ENCODE measurements around the gene TROAP.
"Not testable (repeated sequence)": the region's sequence is repeated elsewhere in the genome, so short reads cannot be mapped to it uniquely, and the experiment has no call there.

Gene TROAP

GRCh38 chr12:49277466-49277865 lies 45.6 kb upstream of the TROAP start:
- no peaks in the 10 kb centered on the region for H3K9me3 ChIP-seq (ENCODE audit: severe bottlenecking)
- no peak overlapping the region for H3K27ac ChIP-seq
- no peak for TF ChIP-seq CTCF (IDR thresholded peaks at IDR 0.05; ENCODE audit: low read depth, low read length)
- H3K4me3 ChIP-seq (ENCODE audit: low read depth, low read length), result no peak overlapping the region
- no peak for DNase-seq
- H3K27me3 ChIP-seq (ENCODE audit: insufficient read depth, low read depth, severe bottlenecking), result no peaks in the 10 kb centered on the region
- no peaks in the 10 kb centered on the region for H3K36me3 ChIP-seq

GRCh38 chr12:49279706-49280159 lies 43.3 kb upstream of the TROAP start:
- no peaks in the 10 kb centered on the region for H3K27me3 ChIP-seq (ENCODE audit: insufficient read depth, low read depth, severe bottlenecking)
- no peak overlapping the region for H3K4me3 ChIP-seq (ENCODE audit: low read depth, low read length)
- no peaks in the 10 kb centered on the region for H3K36me3 ChIP-seq
- H3K9me3 ChIP-seq (ENCODE audit: severe bottlenecking), result no peaks in the 10 kb centered on the region
- H3K27ac ChIP-seq, result no peak overlapping the region; the same call in 1 of the 2 replicates
- TF ChIP-seq CTCF (IDR thresholded peaks at IDR 0.05; ENCODE audit: low read depth, low read length), result no peak
- no peak for DNase-seq

- not testable (repeated sequence) for H3K36me3 ChIP-seq; H3K27me3 ChIP-seq (ENCODE audit: insufficient read depth, low read depth, severe bottlenecking)
Measured at GRCh38 chr12:49280545-49280944, 42.5 kb upstream of the TROAP start.

GRCh38 chr12:49282302-49282701 lies 40.8 kb upstream of the TROAP start:
- Histone ChIP-seq H3K36me3 (no peaks in the 10 kb centered on the region), H3K27me3 (ENCODE audit: insufficient read depth, low read depth, severe bottlenecking) (no peaks in the 10 kb centered on the region), H3K27ac (peak overlapping the region; percentile 58; the same call in 1 of the 2 replicates), H3K9me3 (ENCODE audit: severe bottlenecking) (no peaks in the 10 kb centered on the region), H3K4me3 (ENCODE audit: low read depth, low read length) (no peak overlapping the region)
- DNase-seq, result no peak
- TF ChIP-seq CTCF (IDR thresholded peaks at IDR 0.05; ENCODE audit: low read depth, low read length), result no peak

More at GRCh38 chr12:49280545-49280944, 42.5 kb upstream of the TROAP start:
- DNase-seq; H3K9me3 ChIP-seq (ENCODE audit: severe bottlenecking); H3K4me3 ChIP-seq (ENCODE audit: low read depth, low read length); H3K27ac ChIP-seq: not testable (repeated sequence)

GRCh38 chr12:49282740-49283375 lies 40.2 kb upstream of the TROAP start:
- not testable (repeated sequence) for H3K9me3 ChIP-seq (ENCODE audit: severe bottlenecking); H3K36me3 ChIP-seq; H3K4me3 ChIP-seq (ENCODE audit: low read depth, low read length); H3K27me3 ChIP-seq (ENCODE audit: insufficient read depth, low read depth, severe bottlenecking); DNase-seq
- H3K27ac ChIP-seq, result peak overlapping the region; percentile 58; the same call in 1 of the 2 replicates

- DNase-seq, result peak; percentile 45
- no peak overlapping the region for H3K4me3 ChIP-seq (ENCODE audit: low read depth, low read length)
- no peaks in the 10 kb centered on the region for H3K36me3 ChIP-seq
- H3K27ac ChIP-seq, result peak overlapping the region; percentile 26; the same call in 1 of the 2 replicates
- peak; percentile 73 for TF ChIP-seq CTCF (IDR thresholded peaks at IDR 0.05; ENCODE audit: low read depth, low read length)
- H3K9me3 ChIP-seq (ENCODE audit: severe bottlenecking), result no peaks in the 10 kb centered on the region
- H3K27me3 ChIP-seq (ENCODE audit: insufficient read depth, low read depth, severe bottlenecking), result no peaks in the 10 kb centered on the region
Measured at GRCh38 chr12:49283541-49284429, 39.3 kb upstream of the TROAP start.

Measured in WERI-Rb-1 (cell line).